Stimulated activated effector memory CD8-positive, alpha-beta T cell treated with anti-CD3 and anti-CD28 coated beads, Interleukin-12 subunit alpha, Interleukin-12 subunit beta, amount 100 ng/mL, for 72 hours (primary cell): ENCODE data around the gene HLCS.

Source experiments
- ATAC-seq: fragments of 150-1000 bp; cut with Tn5 transposase; 2 replicates; pipeline ENCODE4 v1.10.0; 2021
- DNase-seq, 2 donors: peaks; one replicate each; pipeline ENCODE4 v3.0.0; 2021 to 2022; ENCODE audit warnings: low spot score in 2 of 2
- H3K27ac Mint-ChIP-seq: one replicate; pipeline ENCODE4 v1.8.0; 2022; ENCODE audit warnings: mild to moderate bottlenecking, mixed read lengths
- H3K36me3 Mint-ChIP-seq: one replicate; pipeline ENCODE4 v1.8.0; 2022; ENCODE audit warnings: mild to moderate bottlenecking, mixed read lengths
- H3K4me1 Mint-ChIP-seq: one replicate; pipeline ENCODE4 v1.8.0; 2022; ENCODE audit warnings: mixed read lengths
- H3K4me3 Mint-ChIP-seq: one replicate; pipeline ENCODE4 v1.8.0; 2022; ENCODE audit warnings: mild to moderate bottlenecking, mixed read lengths
- H3K9me3 Mint-ChIP-seq: one replicate; pipeline ENCODE4 v1.8.0; 2022; ENCODE audit warnings: mixed read lengths

HLCS gene

GRCh38 chr21:36792505-36792967 is 173.9 kb downstream of the HLCS start:
- no peaks in the 10 kb centered on the region for H3K4me1 Mint-ChIP-seq
- H3K9me3 Mint-ChIP-seq, result peaks cover 6% of the 10 kb centered on the region
- no peak overlapping the region for H3K27ac Mint-ChIP-seq
- peaks cover 4% of the 10 kb centered on the region for H3K36me3 Mint-ChIP-seq
- ATAC-seq (peak; percentile 86), DNase-seq (no peak)
- no peak overlapping the region for H3K4me3 Mint-ChIP-seq

- Mint-ChIP-seq H3K27ac (no peak overlapping the region), H3K36me3 (peaks cover 4% of the 10 kb centered on the region), H3K9me3 (peaks cover 3% of the 10 kb centered on the region), H3K4me3 (no peak overlapping the region), H3K4me1 (no peaks in the 10 kb centered on the region)
- DNase-seq (no peak), ATAC-seq (no peak)
Observed at GRCh38 chr21:36791695-36792470, 174.6 kb downstream of the HLCS start.

GRCh38 chr21:36791180-36791579 is 175.3 kb downstream of the HLCS start:
- no peak overlapping the region for H3K4me3 Mint-ChIP-seq
- DNase-seq (no peak), ATAC-seq (no peak)
- no peak overlapping the region for H3K27ac Mint-ChIP-seq
- H3K4me1 Mint-ChIP-seq, result no peaks in the 10 kb centered on the region
- H3K36me3 Mint-ChIP-seq, result peaks cover 4% of the 10 kb centered on the region
- peaks cover 3% of the 10 kb centered on the region for H3K9me3 Mint-ChIP-seq

GRCh38 chr21:36790616-36791015 is 175.9 kb downstream of the HLCS start:
- H3K36me3 Mint-ChIP-seq, result peaks cover 4% of the 10 kb centered on the region
- H3K9me3 Mint-ChIP-seq, result peaks cover 3% of the 10 kb centered on the region
- no peak for DNase-seq
- no peaks in the 10 kb centered on the region for H3K4me1 Mint-ChIP-seq
- no peak for ATAC-seq
- H3K27ac Mint-ChIP-seq, result no peak overlapping the region
- H3K4me3 Mint-ChIP-seq, result no peak overlapping the region

- Mint-ChIP-seq H3K4me3 (no peak overlapping the region), H3K9me3 (no peaks in the 10 kb centered on the region), H3K36me3 (peaks cover 3% of the 10 kb centered on the region), H3K27ac (no peak overlapping the region), H3K4me1 (no peaks in the 10 kb centered on the region)
- ATAC-seq (no peak), DNase-seq (no peak)
Observed at GRCh38 chr21:36788120-36788638, 178.3 kb downstream of the HLCS start.

GRCh38 chr21:36786186-36786585 is 180.3 kb downstream of the HLCS start:
- Mint-ChIP-seq H3K4me3 (no peak overlapping the region), H3K4me1 (no peaks in the 10 kb centered on the region), H3K9me3 (no peaks in the 10 kb centered on the region), H3K27ac (no peak overlapping the region), H3K36me3 (no peaks in the 10 kb centered on the region)
- ATAC-seq (no peak), DNase-seq (no peak)

- DNase-seq (no peak), ATAC-seq (no peak)
- Mint-ChIP-seq H3K36me3 (no peaks in the 10 kb centered on the region), H3K4me3 (no peak overlapping the region), H3K27ac (peak overlapping the region; percentile 54), H3K9me3 (no peaks in the 10 kb centered on the region), H3K4me1 (no peaks in the 10 kb centered on the region)
Observed at GRCh38 chr21:36785615-36786014, 180.9 kb downstream of the HLCS start.

GRCh38 chr21:36784947-36785346 is 181.5 kb downstream of the HLCS start:
- DNase-seq (no peak), ATAC-seq (no peak)
- no peaks in the 10 kb centered on the region for H3K36me3 Mint-ChIP-seq
- H3K4me3 Mint-ChIP-seq, result no peak overlapping the region
- H3K27ac Mint-ChIP-seq, result peak overlapping the region; percentile 54
- no peaks in the 10 kb centered on the region for H3K4me1 Mint-ChIP-seq
- H3K9me3 Mint-ChIP-seq, result no peaks in the 10 kb centered on the region

GRCh38 chr21:36783612-36784374 is 182.7 kb downstream of the HLCS start:
- Mint-ChIP-seq H3K4me1 (no peaks in the 10 kb centered on the region), H3K27ac (no peak overlapping the region), H3K4me3 (no peak overlapping the region), H3K9me3 (no peaks in the 10 kb centered on the region), H3K36me3 (no peaks in the 10 kb centered on the region)
- peak; percentile 62 for ATAC-seq
- no peak for DNase-seq

- Mint-ChIP-seq H3K36me3 (no peaks in the 10 kb centered on the region), H3K4me3 (no peak overlapping the region), H3K9me3 (no peaks in the 10 kb centered on the region), H3K4me1 (no peaks in the 10 kb centered on the region), H3K27ac (no peak overlapping the region)
- no peak for DNase-seq
- ATAC-seq, result no peak
Observed at GRCh38 chr21:36780861-36781260, 185.6 kb downstream of the HLCS start.

GRCh38 chr21:36776981-36777617 is 189.4 kb downstream of the HLCS start:
- ATAC-seq, result no peak
- no peak for DNase-seq
- no peaks in the 10 kb centered on the region for H3K9me3 Mint-ChIP-seq
- no peaks in the 10 kb centered on the region for H3K36me3 Mint-ChIP-seq
- H3K4me3 Mint-ChIP-seq, result no peak overlapping the region
- no peaks in the 10 kb centered on the region for H3K4me1 Mint-ChIP-seq
- H3K27ac Mint-ChIP-seq, result no peak overlapping the region

GRCh38 chr21:36773995-36774394 is 192.5 kb downstream of the HLCS start:
- H3K36me3 Mint-ChIP-seq, result no peaks in the 10 kb centered on the region
- H3K4me1 Mint-ChIP-seq, result no peaks in the 10 kb centered on the region
- H3K27ac Mint-ChIP-seq, result no peak overlapping the region
- ATAC-seq, result no peak
- no peak for DNase-seq
- H3K9me3 Mint-ChIP-seq, result no peaks in the 10 kb centered on the region
- no peak overlapping the region for H3K4me3 Mint-ChIP-seq

GRCh38 chr21:36773117-36773516 is 193.4 kb downstream of the HLCS start:
- Mint-ChIP-seq H3K27ac (no peak overlapping the region), H3K9me3 (no peaks in the 10 kb centered on the region), H3K36me3 (no peaks in the 10 kb centered on the region), H3K4me1 (no peaks in the 10 kb centered on the region), H3K4me3 (no peak overlapping the region)
- DNase-seq (no peak), ATAC-seq (no peak)

GRCh38 chr21:36769051-36769839 is 197.2 kb downstream of the HLCS start:
- Mint-ChIP-seq H3K27ac (no peak overlapping the region), H3K4me1 (no peaks in the 10 kb centered on the region), H3K36me3 (no peaks in the 10 kb centered on the region), H3K4me3 (no peak overlapping the region), H3K9me3 (no peaks in the 10 kb centered on the region)
- ATAC-seq (no peak), DNase-seq (no peak)

- H3K9me3 Mint-ChIP-seq, result no peaks in the 10 kb centered on the region
- DNase-seq (no peak), ATAC-seq (no peak)
- no peaks in the 10 kb centered on the region for H3K36me3 Mint-ChIP-seq
- H3K27ac Mint-ChIP-seq, result no peak overlapping the region
- no peaks in the 10 kb centered on the region for H3K4me1 Mint-ChIP-seq
- H3K4me3 Mint-ChIP-seq, result no peak overlapping the region
Observed at GRCh38 chr21:36768496-36768895, 198.0 kb downstream of the HLCS start.
